IMR-90 (cell line): ENCODE data around the gene NOM1. TPM values are rescaled to one million over a fixed set of nuclear protein-coding genes. Genes with fewer than 3 reads are reported as not detected.

Experiments
- ATAC-seq: fragments of 200-7000 bp; cut with Tn5 transposase; 2 replicates; pipeline ENCODE4 v1.9.1; 2020; ENCODE audit warnings: low read depth, mild to moderate bottlenecking, moderate library complexity
- BruUV-seq: library from RNA; stranded (reverse); fragments of 400-500 nt; replicated peaks from 2 replicates; lab custom pipeline; 2021; lab: Mats Ljungman, UMichigan
- CTCF ChIA-PET: fragments of 300-600 bp; formaldehyde crosslinking; extraction: SDS; loops from one replicate; lab custom pipeline; 2021; ENCODE audit warnings: antibody characterized with exemption; lab: Yijun Ruan, JAX
- POLR2A ChIA-PET: fragments of 300-600 bp; sonication (Branson Sonifier 250); formaldehyde crosslinking; loops from one replicate; lab custom pipeline; 2022; ENCODE audit warnings: antibody characterized with exemption; ENCODE audit not compliant: unreplicated experiment; lab: Charles Lee
- DNase-seq: peaks from one replicate; pipeline ENCODE4 v3.0.0; 2013
- H2AFZ ChIP-seq: replicated peaks from 2 replicates; pipeline ENCODE3; 2013; ENCODE audit warnings: low read length, mild to moderate bottlenecking; ENCODE audit not compliant: poor library complexity
- H2AK5ac ChIP-seq: 2 replicates; pipeline ENCODE4 v1.6.1; 2013; ENCODE audit warnings: low read depth, low read length, inconsistent platforms
- H2AK9ac ChIP-seq: replicated peaks from 2 replicates; pipeline ENCODE3; 2013; ENCODE audit warnings: mild to moderate bottlenecking, low read depth, low read length, moderate library complexity; ENCODE audit not compliant: poor library complexity
- H2BK120ac ChIP-seq: 2 replicates; pipeline ENCODE4 v1.6.1; 2013; ENCODE audit warnings: low read depth, low read length, inconsistent platforms
- H2BK15ac ChIP-seq: 3 replicates; pipeline ENCODE4 v1.6.1; 2013; ENCODE audit warnings: low read depth, low read length, inconsistent platforms
- H2BK20ac ChIP-seq: 2 replicates; pipeline ENCODE4 v1.6.1; 2013; ENCODE audit warnings: low read depth, mild to moderate bottlenecking, inconsistent platforms, low read length, moderate library complexity
- H2BK5ac ChIP-seq: 2 replicates; pipeline ENCODE4 v1.6.1; 2013; ENCODE audit warnings: mild to moderate bottlenecking, low read depth, low read length, inconsistent platforms; ENCODE audit not compliant: poor library complexity, severe bottlenecking
- H3K14ac ChIP-seq: replicated peaks from 2 replicates; pipeline ENCODE4 v1.6.1; 2013; ENCODE audit warnings: low read depth, low read length, inconsistent platforms
- H3K18ac ChIP-seq: 2 replicates; pipeline ENCODE4 v1.6.1; 2013; ENCODE audit warnings: low read depth, low read length, control low read depth
- H3K23ac ChIP-seq: 2 replicates; pipeline ENCODE4 v1.6.1; 2013; ENCODE audit warnings: low read depth, low read length, inconsistent platforms
- H3K27ac ChIP-seq: 2 replicates; pipeline ENCODE4 v1.5.1; 2013; ENCODE audit warnings: mild to moderate bottlenecking, control low read depth, low read length; ENCODE audit not compliant: insufficient read depth
- H3K27me3 ChIP-seq: 2 replicates; pipeline ENCODE4 v1.6.1; 2013; ENCODE audit warnings: low read length; ENCODE audit not compliant: control insufficient read depth, insufficient read depth
- H3K36me3 ChIP-seq: 2 replicates; pipeline ENCODE4 v1.6.1; 2013; ENCODE audit warnings: low read length, mixed read lengths; ENCODE audit not compliant: control insufficient read depth, insufficient read depth
- H3K4ac ChIP-seq: 2 replicates; pipeline ENCODE4 v1.6.1; 2013; ENCODE audit warnings: low read depth, low read length, inconsistent platforms
- H3K4me1 ChIP-seq: 2 replicates; pipeline ENCODE4 v1.6.1; 2013; ENCODE audit warnings: low read length, mixed read lengths; ENCODE audit not compliant: control insufficient read depth, insufficient read depth
- H3K4me2 ChIP-seq: 2 replicates; pipeline ENCODE4 v1.6.1; 2013; ENCODE audit warnings: low read depth, mild to moderate bottlenecking, control low read depth, low read length, moderate library complexity
- H3K4me3 ChIP-seq: 2 replicates; pipeline ENCODE4 v1.5.1; 2013; ENCODE audit warnings: low read depth, mild to moderate bottlenecking, control low read depth, low read length, moderate library complexity; ENCODE audit not compliant: insufficient read depth
- H3K56ac ChIP-seq: 2 replicates; pipeline ENCODE4 v1.6.1; 2013; ENCODE audit warnings: low read length, inconsistent platforms; ENCODE audit not compliant: insufficient read depth; ENCODE audit errors: extremely low read depth
- H3K79me1 ChIP-seq, 2 experiments: 2 replicates each; pipeline ENCODE4 v1.6.1; 2013; ENCODE audit warnings: low read length in 2 of 2, inconsistent platforms in 1 of 2, low read depth in 1 of 2
- H3K9ac ChIP-seq: 2 replicates; pipeline ENCODE4 v1.6.1; 2013; ENCODE audit warnings: low read depth, low read length, control low read depth
- H3K9me1 ChIP-seq: 2 replicates; pipeline ENCODE4 v1.6.1; 2013; ENCODE audit warnings: low read length, inconsistent platforms; ENCODE audit not compliant: insufficient read depth
- H3K9me3 ChIP-seq: 2 replicates; pipeline ENCODE4 v1.6.1; 2013; ENCODE audit warnings: low read length; ENCODE audit not compliant: control insufficient read depth, insufficient read depth
- H4K20me1 ChIP-seq: 2 replicates; pipeline ENCODE4 v1.6.1; 2013; ENCODE audit warnings: low read length, inconsistent platforms; ENCODE audit not compliant: insufficient read depth
- H4K5ac ChIP-seq: 2 replicates; pipeline ENCODE4 v1.6.1; 2013; ENCODE audit warnings: mild to moderate bottlenecking, low read depth, low read length, control low read depth
- H4K8ac ChIP-seq, 2 experiments: 2 replicates each; pipeline ENCODE4 v1.6.1; 2013; ENCODE audit warnings: low read depth in 2 of 2, low read length in 2 of 2, control low read depth in 1 of 2, inconsistent platforms in 1 of 2
- H4K91ac ChIP-seq: 2 replicates; pipeline ENCODE4 v1.6.1; 2013; ENCODE audit warnings: low read depth, low read length, inconsistent platforms; ENCODE audit not compliant: insufficient read depth
- BHLHE40 ChIP-seq: fragments of 150-350 bp; IDR thresholded peaks from 2 replicates; pipeline ENCODE4 v1.6.1; 2016; ENCODE audit warnings: mild to moderate bottlenecking, low read depth, low read length
- CEBPB ChIP-seq: IDR thresholded peaks from 2 replicates; pipeline ENCODE4 v1.6.1; 2012; ENCODE audit warnings: low read depth, low read length, improper control_type of control experiment
- CHD1 ChIP-seq: IDR thresholded peaks from 2 replicates; pipeline ENCODE4 v1.6.1; 2012; ENCODE audit warnings: low read depth, low read length, improper control_type of control experiment
- CTCF ChIP-seq: conservative IDR thresholded peaks from 2 replicates; pipeline ENCODE4 v1.5.1; 2012; ENCODE audit warnings: mild to moderate bottlenecking, low read depth, low read length, improper control_type of control experiment
- ELK1 ChIP-seq: fragments of 150-350 bp; IDR thresholded peaks from 2 replicates; pipeline ENCODE4 v1.6.1; 2016; ENCODE audit warnings: low read depth, mild to moderate bottlenecking, low read length, moderate library complexity, borderline replicate concordance
- FOS ChIP-seq: fragments of 150-350 bp; IDR thresholded peaks from 2 replicates; pipeline ENCODE4 v1.6.1; 2016; ENCODE audit warnings: low read depth, low read length
- MAFK ChIP-seq: IDR thresholded peaks from 2 replicates; pipeline ENCODE4 v1.6.1; 2012; ENCODE audit warnings: low read depth, low read length, improper control_type of control experiment
- MAZ ChIP-seq: IDR thresholded peaks from 2 replicates; pipeline ENCODE4 v1.6.1; 2012; ENCODE audit warnings: low read depth, mild to moderate bottlenecking, low read length, improper control_type of control experiment, moderate library complexity, borderline replicate concordance
- MXI1 ChIP-seq: IDR thresholded peaks from 2 replicates; pipeline ENCODE4 v1.6.1; 2012; ENCODE audit warnings: low read depth, mild to moderate bottlenecking, low read length, moderate library complexity, borderline replicate concordance
- NFE2L2 ChIP-seq: fragments of 150-350 bp; IDR thresholded peaks from 2 replicates; pipeline ENCODE4 v1.6.1; 2016; ENCODE audit warnings: low read depth, mild to moderate bottlenecking, low read length
- POLR2A ChIP-seq: IDR thresholded peaks from 2 replicates; pipeline ENCODE4 v1.6.1; 2012; ENCODE audit warnings: mild to moderate bottlenecking, low read depth, low read length
- RAD21 ChIP-seq: IDR thresholded peaks from 2 replicates; pipeline ENCODE4 v1.6.1; 2012; ENCODE audit warnings: low read length, improper control_type of control experiment
- RCOR1 ChIP-seq: IDR thresholded peaks from 2 replicates; pipeline ENCODE4 v1.6.1; 2012; ENCODE audit warnings: mild to moderate bottlenecking, low read length, improper control_type of control experiment; ENCODE audit not compliant: insufficient replicate concordance
- RFX5 ChIP-seq: IDR thresholded peaks from 2 replicates; pipeline ENCODE4 v1.8.0; 2012; ENCODE audit warnings: low read depth, mild to moderate bottlenecking, low read length, moderate library complexity
- SMC3 ChIP-seq: fragments of 150-350 bp; IDR thresholded peaks from 2 replicates; pipeline ENCODE4 v1.6.1; 2016; ENCODE audit warnings: low read depth, mild to moderate bottlenecking, antibody characterized with exemption, low read length, moderate library complexity
- USF2 ChIP-seq: fragments of 150-350 bp; IDR thresholded peaks from 2 replicates; pipeline ENCODE4 v1.6.1; 2017; ENCODE audit warnings: mild to moderate bottlenecking, antibody characterized with exemption, low read length, low read depth
- WGBS, 2 experiments: methylation state at CpG; one replicate each; pipeline versions ENCODE4 v1.1.5 to v1.1.7; 2013; ENCODE audit warnings: missing lambda C conversion rate in 2 of 2; ENCODE audit not compliant: insufficient read length in 1 of 2; ENCODE audit errors: extremely low coverage in 2 of 2; 5-methylcytosine and 5-hydroxymethylcytosine counted together
- dilution Hi-C: fragments of 300-500 bp; cut with HindIII; formaldehyde crosslinking; loops from one replicate; pipeline ENCODE4 v1.14.3; 2018; ENCODE audit warnings: low sequenced_read_pairs; ENCODE audit not compliant: unreplicated experiment
- in situ Hi-C: fragments of 300-500 bp; cut with MboI; formaldehyde crosslinking; loops from 3 replicates; pipeline ENCODE4 v1.14.3; 2019; ENCODE audit warnings: low sequenced_read_pairs, inconsistent platforms, mixed read lengths
- intact Hi-C: fragments of 100-400 bp; cut with micrococcal nuclease; formaldehyde crosslinking; loops from 2 replicates; pipeline ENCODE4 v1.10.0; 2022
- polyA plus RNA-seq, 3 experiments: library from polyadenylated mRNA; depleted of rRNA; stranded (reverse); fragments of >200 nt; gene quantifications; 2 replicates each; pipeline ENCODE4 v1.2.3, GENCODE V29; 2012; ENCODE audit warnings: low replicate concordance in 1 of 3
- total RNA-seq: library from RNA; depleted of rRNA; stranded (reverse); fragments of >200 nt; gene quantifications from 2 replicates; pipeline ENCODE4 v1.2.3, GENCODE V29; 2012

Gene NOM1
- total and polyA plus RNA-seq, 2 of the 4 experiments (the other 2 are of a cell fraction): 15.3 to 15.4 TPM

GRCh38 chr7:156920076-156920475 lies 29.4 kb upstream of the NOM1 start:
- dilution Hi-C loops: no loop called here
- intact Hi-C loops: no loop called here

More at GRCh38 chr7:156920076-156920475, 29.4 kb upstream of the NOM1 start:
- Histone ChIP-seq H3K27me3 (peaks cover 7% of the 10 kb centered on the region), H3K18ac (no peak overlapping the region), H3K4me1 (no peaks in the 10 kb centered on the region), H3K36me3 (no peaks in the 10 kb centered on the region), H2BK20ac (no peak overlapping the region), H3K79me1 (no peaks in the 10 kb centered on the region), H4K5ac (no peak overlapping the region), H4K20me1 (no peaks in the 10 kb centered on the region), H3K56ac (no peak overlapping the region), H2BK15ac (no peak overlapping the region), H3K4me2 (no peak overlapping the region), H3K23ac (no peak overlapping the region), H3K4ac (no peak overlapping the region), H2AK9ac (no peak overlapping the region), H3K9me1 (no peaks in the 10 kb centered on the region), H2BK5ac (no peak overlapping the region), H3K4me3 (no peak overlapping the region), H2BK120ac (no peak overlapping the region), H4K8ac (no peak overlapping the region), H3K27ac (no peak overlapping the region), H3K14ac (no peak overlapping the region), H3K9ac (no peak overlapping the region), H2AK5ac (no peak overlapping the region), H4K91ac (no peak overlapping the region), H2AFZ (no peak overlapping the region), H3K9me3 (no peaks in the 10 kb centered on the region)
- ATAC-seq (no peak), DNase-seq (no peak)
- TF ChIP-seq CTCF (no peak), CEBPB (no peak), BHLHE40 (no peak), MXI1 (no peak), RCOR1 (no peak), USF2 (no peak), RAD21 (no peak), NFE2L2 (no peak), FOS (no peak), POLR2A (no peak), ELK1 (no peak), RFX5 (no peak), MAFK (no peak), MAZ (no peak), CHD1 (no peak), SMC3 (no peak)
- CTCF ChIA-PET: no interaction called here
- POLR2A ChIA-PET: no interaction called here
- no TSS peak for BruUV-seq
- in situ Hi-C loops: no loop called here
- 20% methylated on average over 1 of the region's 5 CpGs; no CpG with 5 or more reads in 1 of the 2 experiments for WGBS, 2 experiments
